Sigmoid colon (tissue), 4 donors: Measurements from ENCODE around the gene MGST2.

Experiments used
- CTCF ChIP-seq, 4 experiments: fragments of 450-650 bp in 3 of 4; fragments of 200-600 bp in 1 of 4; IDR thresholded peaks; one replicate each; pipeline ENCODE4 v1.5.1; 2016 to 2019; ENCODE audit warnings: antibody characterized with exemption in 4 of 4, mild to moderate bottlenecking in 3 of 4, moderate library complexity in 2 of 4
- EP300 ChIP-seq, 4 donors: sonication (generic); formaldehyde crosslinking; IDR thresholded peaks; one replicate each; pipeline ENCODE4 v1.6.1; 2017; ENCODE audit warnings: antibody characterized with exemption in 4 of 4
- POLR2AphosphoS5 ChIP-seq, 4 donors: sonication (generic); formaldehyde crosslinking; IDR thresholded peaks; one replicate each; pipeline ENCODE4 v1.6.1; 2017; ENCODE audit warnings: antibody characterized with exemption in 4 of 4

- TF ChIP-seq CTCF (IDR thresholded peaks at IDR 0.05) (no peak), POLR2AphosphoS5 (IDR thresholded peaks at IDR 0.05) (no peak), EP300 (IDR thresholded peaks at IDR 0.05) (no peak)
Observed at GRCh38 chr4:139631791-139632190, 33.8 kb upstream of the MGST2 start.
